Tibial artery (tissue), 4 donors: ENCODE results near the gene ZDHHC16.
"Not testable (repeated sequence)": the region's sequence is repeated elsewhere in the genome, so short reads cannot be mapped to it uniquely, and the experiment has no call there.

Experiments used
- DNase-seq, 2 donors: peaks; one replicate each; pipeline ENCODE4 v3.0.0-alpha.2; 2019
- H3K27ac ChIP-seq, 2 donors: fragments of 200-600 bp; sonication (generic) in 1 of 2; 1 replicate in 1 of 2; 2 replicates in 1 of 2; pipeline ENCODE4 v1.5.1; 2018 to 2019; ENCODE audit warnings: mild to moderate bottlenecking in 1 of 2
- H3K27me3 ChIP-seq, 2 donors: fragments of 200-600 bp; sonication (generic) in 1 of 2; one replicate each; pipeline versions ENCODE4 v1.5.1 to v1.6.0; 2016 to 2019
- H3K36me3 ChIP-seq, 3 donors: fragments of 200-600 bp; sonication (generic) in 2 of 3; one replicate each; pipeline ENCODE4 v1.5.1; 2016 to 2019; ENCODE audit warnings: mild to moderate bottlenecking in 2 of 3
- H3K4me1 ChIP-seq, 4 donors: fragments of 200-600 bp; sonication (generic) in 2 of 4; 1 replicate in 3 of 4; 2 replicates in 1 of 4; pipeline ENCODE4 v1.5.1; 2016 to 2019
- H3K4me3 ChIP-seq, 2 donors: fragments of 200-600 bp; sonication (generic) in 1 of 2; 1 replicate in 1 of 2; 2 replicates in 1 of 2; pipeline ENCODE4 v1.5.1; 2018 to 2019; ENCODE audit warnings: mild to moderate bottlenecking in 2 of 2
- H3K9me3 ChIP-seq, 3 donors: fragments of 200-600 bp; sonication (generic) in 1 of 3; one replicate each; pipeline ENCODE4 v1.5.1; 2016 to 2019
- CTCF ChIP-seq, 2 experiments: fragments of 200-600 bp in 1 of 2; fragments of 450-650 bp in 1 of 2; IDR thresholded peaks; one replicate each; pipeline ENCODE4 v1.5.1; 2017 to 2019; ENCODE audit warnings: antibody characterized with exemption in 2 of 2, mild to moderate bottlenecking in 1 of 2, moderate library complexity in 1 of 2
- intact Hi-C: fragments of 100-400 bp; cut with DNase I; formaldehyde crosslinking; loops from one replicate; pipeline ENCODE4 v1.15.0; 2023; ENCODE audit warnings: low total_unique reads

Gene ZDHHC16

GRCh38 chr10:97406064-97406463, 39.9 kb upstream of the ZDHHC16 start:
- no peak for TF ChIP-seq CTCF (IDR thresholded peaks at IDR 0.05)
- H3K27ac ChIP-seq, result no peak overlapping the region
- H3K9me3 ChIP-seq, result no peaks in the 10 kb centered on the region
- H3K27me3 ChIP-seq, result no peaks in the 10 kb centered on the region
- DNase-seq, result no peak
- no peak overlapping the region for H3K4me3 ChIP-seq
- intact Hi-C loops, result no loop called here
- peaks cover 0 to 12% (median 5%) of the 10 kb centered on the region in 4 donors for H3K4me1 ChIP-seq
- H3K36me3 ChIP-seq, result no peaks in the 10 kb centered on the region

GRCh38 chr10:97406483-97406882, 39.5 kb upstream of the ZDHHC16 start:
- H3K36me3 ChIP-seq, DNase-seq, H3K4me3 ChIP-seq, H3K9me3 ChIP-seq, intact Hi-C loops, H3K27me3 ChIP-seq, H3K4me1 ChIP-seq, H3K27ac ChIP-seq: not testable (repeated sequence)

GRCh38 chr10:97407211-97407951, 38.6 kb upstream of the ZDHHC16 start:
- DNase-seq, result no peak
- intact Hi-C loops, result no loop called here
- H3K27ac ChIP-seq, result no peak overlapping the region
- H3K9me3 ChIP-seq, result no peaks in the 10 kb centered on the region
- H3K4me3 ChIP-seq, result no peak overlapping the region
- no peaks in the 10 kb centered on the region for H3K27me3 ChIP-seq
- H3K4me1 ChIP-seq, result peaks cover 0 to 8% (median 5%) of the 10 kb centered on the region in 4 donors
- TF ChIP-seq CTCF (IDR thresholded peaks at IDR 0.05), result peak; percentile 69 to 85
- H3K36me3 ChIP-seq, result no peaks in the 10 kb centered on the region

- intact Hi-C loops, result no loop called here
- Histone ChIP-seq H3K27ac (no peak overlapping the region), H3K27me3 (no peaks in the 10 kb centered on the region), H3K36me3 (no peaks in the 10 kb centered on the region), H3K4me1 (peaks cover 0 to 8% (median 5%) of the 10 kb centered on the region in 4 donors), H3K4me3 (no peak overlapping the region), H3K9me3 (no peaks in the 10 kb centered on the region)
- no peak for DNase-seq
- no peak for TF ChIP-seq CTCF (IDR thresholded peaks at IDR 0.05)
Measured at GRCh38 chr10:97407952-97408248, 38.1 kb upstream of the ZDHHC16 start.

- Histone ChIP-seq H3K4me1 (peaks cover 0 to 8% (median 5%) of the 10 kb centered on the region in 4 donors), H3K27ac (no peak overlapping the region), H3K9me3 (no peaks in the 10 kb centered on the region), H3K4me3 (no peak overlapping the region), H3K27me3 (no peaks in the 10 kb centered on the region), H3K36me3 (no peaks in the 10 kb centered on the region)
- TF ChIP-seq CTCF (IDR thresholded peaks at IDR 0.05), result no peak
- intact Hi-C loops, result no loop called here
- no peak for DNase-seq
Measured at GRCh38 chr10:97408496-97408992, 37.4 kb upstream of the ZDHHC16 start.

- intact Hi-C loops, result no loop called here
- no peaks in the 10 kb centered on the region for H3K36me3 ChIP-seq
- no peak for DNase-seq
- no peak overlapping the region for H3K27ac ChIP-seq
- H3K4me3 ChIP-seq, result no peak overlapping the region
- H3K27me3 ChIP-seq, result no peaks in the 10 kb centered on the region
- H3K9me3 ChIP-seq, result no peaks in the 10 kb centered on the region
- H3K4me1 ChIP-seq, result peaks cover 0 to 8% (median 5%) of the 10 kb centered on the region in 4 donors
- no peak for TF ChIP-seq CTCF (IDR thresholded peaks at IDR 0.05)
Measured at GRCh38 chr10:97411406-97411805, 34.6 kb upstream of the ZDHHC16 start.
